GM18508 (cell line): ENCODE data around the gene PYM1.
"Not testable (repeated sequence)": the region's sequence is repeated elsewhere in the genome, so short reads cannot be mapped to it uniquely, and the experiment has no call there.

ENCODE experiments used
- ATAC-seq: cut with Tn5 transposase; IDR thresholded peaks from one replicate; pipeline ENCODE4 v1.9.1; 2021; ENCODE audit warnings: moderate number of reproducible peaks; ENCODE audit not compliant: insufficient read depth, unreplicated experiment

Gene PYM1

DNA sequence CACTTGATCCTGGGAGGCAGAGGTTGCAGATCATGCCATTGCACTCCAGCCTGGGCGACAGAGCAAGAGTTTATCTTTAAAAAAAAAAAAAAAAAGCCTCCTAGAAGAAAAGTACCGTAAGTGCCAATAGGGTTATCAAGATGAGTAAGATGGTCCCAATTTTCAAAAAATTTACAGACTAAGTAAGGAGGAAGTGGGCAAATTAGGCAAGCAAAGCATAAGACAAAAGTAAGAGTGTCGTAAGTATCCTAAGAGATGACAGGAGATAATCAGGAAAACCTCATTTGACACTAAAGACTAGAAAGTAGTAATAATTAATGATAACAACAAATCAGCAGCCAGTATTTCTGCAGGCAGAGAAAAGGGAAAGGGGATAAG lies 12.2 kb downstream of the PYM1 start:
- ATAC-seq, result no peak

DNA sequence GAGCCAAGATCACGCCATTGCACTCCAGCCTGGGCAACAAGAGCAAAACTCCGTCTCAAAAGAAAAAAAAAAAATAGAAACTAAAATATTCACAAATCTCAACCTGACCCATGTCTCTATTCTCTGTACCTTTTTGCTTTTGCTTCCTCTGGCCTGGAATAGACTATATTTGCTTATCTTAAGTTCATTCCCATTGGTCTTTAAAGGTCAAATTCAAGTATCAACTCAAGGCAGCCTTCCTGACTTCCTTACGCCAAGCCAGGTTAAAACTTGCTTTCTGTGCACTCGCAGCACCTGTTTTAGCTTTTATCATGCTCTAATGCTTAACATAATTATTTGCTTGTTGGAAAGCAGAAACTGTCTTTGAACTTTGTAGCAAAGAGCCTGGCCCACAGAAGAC lies 14.8 kb downstream of the PYM1 start:
- no peak for ATAC-seq

DNA sequence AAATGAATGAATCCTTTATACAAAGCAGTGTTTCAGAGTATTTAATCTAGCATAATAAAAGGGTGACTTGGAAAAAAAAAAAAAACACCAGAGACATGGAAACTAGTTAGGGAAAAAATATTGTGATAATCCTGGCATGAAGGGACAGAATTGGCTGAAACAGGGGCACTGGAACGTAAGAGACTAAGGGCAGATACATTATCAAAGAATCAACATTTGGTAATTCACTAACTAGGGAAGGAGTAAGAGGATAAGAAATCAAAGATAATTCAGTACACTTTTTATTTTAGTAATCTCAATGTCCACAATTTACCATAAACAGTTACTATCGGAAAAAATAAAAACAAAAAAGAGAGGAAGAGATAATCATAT lies 18.2 kb downstream of the PYM1 start:
- no peak for ATAC-seq

DNA sequence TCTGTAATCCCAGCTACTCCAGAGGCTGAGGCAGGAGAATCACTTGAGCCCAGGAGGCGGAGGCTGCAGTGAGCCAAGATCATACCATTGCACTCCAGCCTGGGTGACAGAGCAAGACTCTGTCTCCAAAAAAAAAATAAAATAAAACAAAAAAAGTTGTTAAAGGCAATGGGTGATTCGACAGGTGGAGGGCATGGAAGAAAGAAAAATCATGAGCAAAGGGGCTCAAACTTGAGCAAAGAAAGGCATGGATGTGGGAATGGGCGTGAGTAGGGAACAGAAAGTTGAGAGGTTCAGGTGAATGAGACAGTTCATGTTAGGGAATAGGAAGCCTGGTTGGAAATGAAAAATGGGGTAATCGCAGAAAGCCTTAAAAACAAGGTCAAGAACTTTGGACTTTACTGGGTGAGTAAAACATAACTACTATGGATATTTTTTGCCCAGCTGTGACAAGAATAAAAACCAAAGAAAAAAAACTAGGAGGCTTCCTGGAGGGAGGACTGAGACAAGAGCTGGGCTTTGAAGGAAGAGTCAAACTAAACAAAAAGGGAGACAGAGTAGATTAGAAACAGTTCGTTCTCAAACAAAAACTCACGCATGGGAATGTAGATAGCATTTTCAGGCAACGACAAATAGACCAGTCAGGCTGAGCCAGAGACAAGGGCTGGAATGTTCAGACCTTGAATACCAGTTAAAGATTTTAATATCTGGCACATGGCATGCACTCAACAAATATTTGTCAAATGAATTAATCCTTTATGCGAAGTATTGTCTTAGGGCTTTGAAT lies 18.8 kb downstream of the PYM1 start:
- ATAC-seq, result no peak

DNA sequence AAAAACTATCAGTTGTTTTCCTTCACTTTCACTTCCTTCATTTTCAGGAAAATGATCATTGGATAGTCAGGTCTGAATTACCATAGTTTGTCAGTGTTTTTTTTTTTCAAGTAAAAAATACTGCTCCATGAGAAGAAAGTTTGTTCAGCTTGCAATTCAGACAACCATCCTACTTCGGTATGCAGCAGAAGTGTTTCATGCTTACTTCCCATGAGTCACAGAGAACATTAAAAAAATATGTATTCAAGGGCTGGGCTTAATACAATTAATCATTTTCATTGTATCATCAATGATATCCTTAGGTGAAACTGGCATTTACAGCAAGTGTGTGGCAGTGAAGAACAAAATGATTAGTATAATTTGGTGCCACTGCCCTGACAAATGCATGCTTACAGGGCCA lies 21.6 kb downstream of the PYM1 start:
- no peak for ATAC-seq

DNA sequence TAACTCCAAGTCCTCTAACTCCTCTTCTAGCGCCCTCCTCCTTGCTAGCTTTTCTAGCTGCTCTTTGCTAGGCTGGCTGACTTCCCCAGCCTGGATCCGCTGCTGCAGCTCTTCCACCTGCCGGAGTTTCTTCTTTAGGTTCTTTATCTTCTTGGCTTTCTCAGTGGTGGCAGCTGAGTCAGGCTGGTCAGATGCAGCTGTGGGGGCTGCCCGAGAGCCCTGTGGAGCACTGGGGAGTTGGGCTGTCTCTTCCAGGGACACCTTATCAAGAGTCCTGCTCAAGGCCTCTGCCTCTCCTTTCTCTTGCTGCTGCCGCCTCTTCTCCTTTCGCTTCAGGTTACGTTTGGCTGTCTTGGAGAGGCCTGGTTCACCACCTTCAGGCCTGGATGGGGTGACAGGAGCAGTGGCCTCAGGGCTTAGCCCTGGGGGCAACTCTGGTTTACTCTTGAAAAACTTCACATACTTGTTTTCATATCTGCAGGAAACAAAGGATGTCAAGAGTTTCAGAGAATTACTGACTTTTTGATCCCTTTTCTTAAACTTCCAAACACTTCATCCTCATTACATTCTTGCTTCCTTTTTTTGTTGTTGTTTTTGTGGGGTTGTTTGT lies 25.7 kb downstream of the PYM1 start:
- ATAC-seq, result no peak

DNA sequence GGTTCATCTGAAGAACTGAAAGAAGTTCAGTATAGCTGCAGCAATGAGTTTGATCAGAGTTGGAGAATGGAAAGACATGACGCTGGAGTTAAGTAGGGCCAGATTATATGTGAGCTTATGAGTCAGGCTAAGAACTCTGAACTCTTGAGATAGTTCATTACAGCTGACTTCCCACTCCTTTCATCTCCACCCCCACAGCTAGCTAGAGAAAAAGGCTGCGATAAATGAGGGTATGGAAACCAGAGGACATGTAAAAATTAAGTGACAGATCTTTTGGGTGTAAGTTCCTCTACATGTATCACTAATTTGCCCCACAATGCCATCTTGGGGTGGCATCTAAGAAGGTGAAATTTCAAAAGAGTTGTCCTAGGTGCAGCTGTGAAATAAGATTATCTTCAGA lies 28.6 kb downstream of the PYM1 start:
- no peak for ATAC-seq

DNA sequence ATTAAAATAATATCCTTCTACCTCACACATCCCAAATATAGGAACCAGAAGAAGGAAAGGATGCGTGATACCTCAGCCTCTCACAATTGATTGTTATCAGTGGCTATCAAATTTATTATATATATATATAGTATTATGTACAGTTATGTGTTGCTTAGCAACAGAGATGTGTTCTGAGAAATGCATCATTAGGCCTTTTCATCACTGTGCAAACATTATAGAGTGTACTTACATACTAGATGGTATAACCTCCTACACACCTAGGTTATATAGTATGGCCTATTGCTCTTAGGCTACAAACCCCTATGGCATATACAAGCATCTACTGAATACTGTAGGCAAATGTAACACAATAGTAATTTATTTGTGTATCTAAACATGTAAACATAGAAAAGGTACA lies 34.0 kb downstream of the PYM1 start:
- no peak for ATAC-seq

DNA sequence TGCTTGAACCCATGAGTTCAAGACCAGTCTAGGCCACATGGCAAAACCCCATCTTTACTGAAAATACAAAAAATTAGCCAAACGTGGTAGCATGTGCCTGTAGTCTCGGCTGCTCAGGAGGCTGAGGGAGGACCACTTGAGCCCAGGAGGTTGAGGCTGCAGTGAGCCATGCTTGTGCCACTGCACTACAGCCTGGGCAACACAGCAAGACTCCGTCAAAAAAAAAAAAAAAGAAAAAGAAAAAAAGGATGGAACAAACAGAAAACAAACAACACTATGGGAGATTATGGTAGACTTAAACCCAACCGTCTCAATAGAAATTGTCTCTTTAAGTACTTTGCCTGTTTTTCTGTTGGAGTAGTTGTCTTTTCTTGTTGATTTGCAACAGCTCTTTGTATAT lies 36.4 kb downstream of the PYM1 start:
- no peak for ATAC-seq

DNA sequence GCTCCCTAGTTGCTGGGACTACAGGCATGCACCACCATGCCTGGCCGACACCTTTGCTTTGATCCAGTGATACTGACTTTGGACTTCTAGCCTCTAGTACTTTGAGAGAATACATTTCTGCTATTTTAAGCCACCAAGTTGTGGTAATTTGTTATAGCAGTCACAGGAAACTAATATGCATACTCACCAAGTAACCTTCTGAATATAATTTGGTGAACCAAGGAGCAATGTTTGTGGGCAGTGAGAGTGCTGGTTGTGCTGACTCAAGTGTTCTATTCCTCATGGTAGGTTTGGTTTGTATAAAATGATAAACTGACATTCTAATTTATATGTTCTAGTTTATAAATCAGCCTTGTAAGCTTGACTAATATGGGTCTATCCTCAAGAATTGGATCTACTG lies 42.6 kb downstream of the PYM1 start:
- ATAC-seq, result no peak

DNA sequence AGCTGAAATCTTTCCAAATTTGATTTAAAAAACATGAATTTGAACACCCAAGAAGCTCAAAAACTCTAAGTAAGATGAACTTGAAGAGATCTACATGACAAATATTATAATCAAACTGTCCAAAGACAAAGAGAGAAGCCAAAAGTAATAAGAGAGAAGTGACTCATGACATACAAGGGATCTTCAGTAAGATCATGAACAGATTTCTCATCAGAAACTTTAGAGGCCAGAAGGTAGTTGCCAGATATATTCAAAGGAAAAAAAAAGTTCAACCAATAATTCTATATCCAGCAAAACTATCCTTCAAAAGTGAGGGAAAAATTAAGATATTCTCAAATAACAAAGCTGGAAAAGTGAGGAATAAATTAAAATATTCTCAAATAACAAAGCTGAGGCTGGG lies 49.9 kb downstream of the PYM1 start:
- no peak for ATAC-seq

DNA sequence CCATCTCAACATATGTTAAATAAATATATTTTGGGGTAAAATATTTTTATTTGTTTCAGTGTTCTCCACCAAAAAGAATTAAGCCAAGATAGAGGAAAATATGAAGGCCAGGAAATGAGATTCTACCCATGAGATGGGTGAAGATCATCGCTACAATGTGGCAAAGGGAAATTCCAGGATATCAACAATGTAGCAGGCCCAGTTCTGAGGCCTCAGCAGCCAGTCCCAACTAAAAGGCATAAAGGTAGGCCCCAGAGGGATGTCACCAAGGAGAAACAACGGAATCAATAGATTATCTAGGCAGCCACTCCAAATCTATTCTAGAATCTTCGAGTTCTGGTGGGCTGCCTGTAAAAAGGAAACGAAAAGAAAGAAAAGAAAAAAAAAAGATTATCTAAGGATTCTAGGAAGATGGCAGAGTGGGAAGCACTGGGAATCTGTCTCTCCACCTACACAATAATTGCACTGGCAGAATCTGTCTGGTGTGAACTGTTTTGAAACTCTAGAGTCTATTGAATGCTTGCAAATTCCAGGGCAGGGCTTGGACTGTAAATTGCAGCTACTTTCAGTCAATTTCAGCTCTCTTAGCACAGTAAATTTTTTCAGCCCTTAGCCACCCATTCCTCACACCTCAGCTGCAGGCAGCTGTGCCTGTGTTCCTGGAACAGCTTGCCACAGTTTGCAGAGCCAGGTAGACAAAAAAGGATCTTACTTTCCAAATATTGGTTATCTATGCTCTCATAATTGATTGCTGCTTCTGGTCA lies 51.8 kb downstream of the PYM1 start:
- no peak for ATAC-seq

DNA sequence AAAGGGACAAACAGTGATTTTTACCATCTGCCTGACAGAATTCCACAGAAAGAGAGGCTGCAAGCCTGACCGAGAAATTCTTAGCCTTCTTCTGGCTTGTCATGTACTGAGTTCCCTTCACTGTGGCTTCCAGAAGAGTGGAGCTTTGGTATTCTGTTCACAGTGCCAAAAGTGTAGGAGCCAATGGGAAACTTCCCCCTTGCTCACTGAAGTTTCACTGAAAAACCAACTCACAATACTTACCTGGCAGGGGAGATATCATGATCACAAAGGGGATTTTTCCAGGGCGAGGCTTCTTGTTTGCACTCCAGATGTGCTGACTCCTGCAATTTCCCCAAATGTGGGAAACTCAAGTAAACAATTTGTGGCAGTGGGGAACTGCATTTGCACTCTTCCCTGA lies 53.3 kb downstream of the PYM1 start:
- no peak for ATAC-seq

DNA sequence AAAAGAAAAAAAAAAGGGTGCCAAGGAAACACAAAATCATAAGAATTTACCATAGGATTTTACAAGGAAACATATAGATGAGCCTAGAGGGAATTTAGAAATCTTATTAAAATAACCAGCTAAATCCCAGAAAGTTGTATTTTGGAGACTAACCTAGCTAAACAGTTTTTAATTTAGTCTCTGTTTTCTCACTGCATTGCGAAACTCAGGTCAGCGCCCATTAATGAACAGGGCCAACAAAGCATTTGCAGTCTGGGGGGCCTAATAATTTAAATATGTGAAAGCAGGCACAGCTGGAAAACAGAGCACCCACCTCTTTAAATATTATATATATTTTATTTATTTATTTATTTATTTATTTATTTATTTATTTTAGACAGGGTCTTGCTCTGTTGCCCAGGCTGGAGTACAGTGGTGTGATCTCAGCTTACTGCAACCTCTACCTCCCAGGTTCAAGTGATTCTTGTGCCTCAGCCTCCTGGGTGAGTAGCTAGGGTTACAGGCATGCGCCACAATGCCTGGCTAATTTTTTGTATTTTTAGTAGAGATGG lies 61.2 kb downstream of the PYM1 start:
- ATAC-seq, result not testable (repeated sequence)

DNA sequence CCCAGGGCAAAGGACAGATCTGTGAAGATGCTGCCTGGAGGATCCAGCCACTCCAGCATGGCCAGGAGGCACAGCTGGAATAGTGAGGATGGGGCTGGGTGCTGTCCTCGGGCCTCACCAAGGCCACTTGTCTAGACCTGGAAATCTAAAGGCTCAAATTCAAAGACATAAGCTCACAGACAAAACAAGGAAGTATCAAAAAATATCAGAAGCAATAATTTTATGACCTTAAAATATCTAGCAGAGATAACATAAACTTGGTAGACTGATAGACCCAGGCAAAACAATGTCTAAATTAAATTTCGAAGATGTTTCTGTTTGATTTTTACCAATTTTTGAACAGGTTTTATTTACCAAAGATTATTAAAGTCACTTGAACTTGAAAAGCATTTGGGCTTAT lies 62.4 kb downstream of the PYM1 start:
- ATAC-seq, result no peak

DNA sequence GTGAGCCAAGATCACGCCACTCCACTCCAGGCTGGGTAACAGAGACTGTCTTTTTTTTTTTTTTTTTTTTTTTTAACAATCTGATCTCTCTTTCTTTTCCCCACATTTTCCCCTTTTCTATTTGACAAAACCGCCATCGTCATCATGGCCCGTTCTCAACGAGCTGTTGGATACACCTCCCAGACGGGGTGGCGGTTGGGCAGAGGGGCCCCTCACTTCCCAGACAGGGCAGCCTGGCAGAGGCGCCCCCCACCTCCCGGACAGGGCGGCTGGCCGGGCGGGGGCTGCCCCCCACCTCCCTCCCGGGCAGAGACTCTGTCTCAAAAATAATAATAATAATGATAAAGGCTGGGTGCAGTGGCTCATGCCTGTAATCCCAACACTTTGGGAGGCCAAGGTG lies 64.8 kb downstream of the PYM1 start:
- ATAC-seq, result not testable (repeated sequence)

DNA sequence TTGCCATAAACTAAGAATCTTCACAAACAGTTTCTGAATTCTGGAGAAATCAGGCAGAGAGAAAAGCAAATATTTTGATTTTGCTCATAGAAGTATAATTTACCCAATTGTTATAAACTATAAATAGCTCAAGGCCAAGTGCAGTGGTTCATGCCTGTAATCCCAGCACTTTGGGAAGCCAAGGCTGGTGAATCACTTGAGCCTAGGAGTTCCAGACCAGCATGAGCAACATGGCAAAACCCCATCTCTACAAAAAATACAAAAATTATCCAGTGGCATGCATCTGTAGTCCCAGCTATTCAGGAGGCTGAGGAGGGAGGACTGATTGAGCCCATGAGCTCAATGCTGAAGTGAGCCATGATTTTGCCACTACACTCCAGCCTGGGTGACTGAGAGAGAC lies 65.4 kb downstream of the PYM1 start:
- ATAC-seq, result no peak

DNA sequence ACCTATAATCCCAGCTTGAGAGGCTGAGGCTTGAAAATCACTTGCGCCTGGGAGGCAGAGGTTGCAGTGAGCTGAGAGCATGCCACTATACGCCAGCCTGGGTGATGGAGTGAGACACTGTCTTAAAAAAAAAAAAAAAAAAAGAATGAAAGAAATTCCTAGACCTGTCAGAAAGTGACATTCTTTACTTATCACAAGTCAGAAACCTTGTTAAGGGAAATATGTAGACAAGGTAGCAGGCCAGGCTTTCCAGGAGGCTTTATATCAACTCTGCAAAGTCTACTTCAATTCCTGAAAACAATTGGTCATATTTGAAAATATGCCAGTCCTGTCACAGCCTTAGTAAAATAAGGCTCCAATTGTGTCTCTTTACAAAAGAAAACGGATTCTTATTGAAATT lies 65.8 kb downstream of the PYM1 start:
- ATAC-seq, result no peak

DNA sequence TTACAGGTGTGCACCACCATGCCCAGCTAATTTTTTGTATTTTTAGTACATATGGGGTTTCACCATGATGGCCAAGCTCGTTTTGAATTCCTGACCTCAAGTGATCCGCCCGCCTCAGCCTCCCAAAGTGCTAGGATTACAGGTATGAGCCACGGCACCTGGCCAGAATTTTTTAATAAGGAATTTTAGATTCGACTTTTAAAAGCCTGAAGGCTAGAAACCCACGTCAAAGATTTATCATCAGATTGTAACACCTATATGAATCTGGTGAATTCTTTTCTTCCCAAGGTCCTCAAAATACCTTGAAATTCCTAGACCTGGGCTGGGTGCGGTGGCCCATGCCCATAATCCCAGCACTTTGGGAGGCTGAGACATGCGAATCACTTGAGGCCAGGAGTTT lies 66.3 kb downstream of the PYM1 start:
- ATAC-seq, result no peak

DNA sequence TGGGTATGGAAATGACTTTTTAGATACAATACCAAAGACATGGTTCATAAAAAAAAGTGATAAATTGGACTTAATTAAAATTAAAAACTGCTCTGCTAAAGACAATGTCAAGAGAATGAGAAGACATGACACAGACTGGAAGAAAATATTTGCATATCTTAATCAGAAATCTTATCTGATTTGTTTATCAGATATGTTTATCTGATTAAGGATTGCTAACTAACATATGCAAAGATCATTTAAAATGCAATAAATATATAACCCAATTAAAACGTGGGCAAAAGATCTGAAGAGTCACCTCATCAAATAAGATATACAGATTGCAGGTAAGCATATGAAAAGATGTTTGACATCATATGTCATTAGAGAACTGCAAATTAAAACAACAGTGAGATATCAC lies 75.0 kb downstream of the PYM1 start:
- ATAC-seq, result no peak
